Fibroblast of lung (primary cell): Measurements from ENCODE around the gene SDHB. TPM values are rescaled to one million over a fixed set of nuclear protein-coding genes. Genes with fewer than 3 reads are reported as not detected.

Experiments
- DNase-seq, 2 donors: peaks; one replicate each; pipeline versions ENCODE4 v3.0.0 to v3.0.0-alpha.2; 2010; ENCODE audit warnings: low read depth in 2 of 2
- H2AFZ ChIP-seq: 2 replicates; pipeline ENCODE4 v1.5.1; 2012; ENCODE audit warnings: low read length, control low read depth, inconsistent platforms
- H3K27ac ChIP-seq: 2 replicates; pipeline ENCODE4 v1.5.1; 2011; ENCODE audit warnings: low read length, control low read depth; ENCODE audit not compliant: insufficient read depth
- H3K27me3 ChIP-seq: 2 replicates; pipeline ENCODE4 v1.5.1; 2011; ENCODE audit warnings: mild to moderate bottlenecking, low read length; ENCODE audit not compliant: control insufficient read depth, insufficient read depth
- H3K36me3 ChIP-seq: 2 replicates; pipeline ENCODE4 v1.5.1; 2011; ENCODE audit warnings: low read length; ENCODE audit not compliant: control insufficient read depth, insufficient read depth
- H3K4me1 ChIP-seq: 2 replicates; pipeline ENCODE4 v1.5.1; 2011; ENCODE audit warnings: low read length; ENCODE audit not compliant: control insufficient read depth, insufficient read depth; ENCODE audit errors: extremely low read depth
- H3K4me2 ChIP-seq: 2 replicates; pipeline ENCODE4 v1.5.1; 2011; ENCODE audit warnings: low read length, control low read depth; ENCODE audit not compliant: insufficient read depth; ENCODE audit errors: extremely low read depth
- H3K4me3 ChIP-seq, 4 experiments: fragments of 200-600 bp in 1 of 4; sonication (generic) in 1 of 4; replicated peaks in 1 of 4; 2 replicates each; pipeline ENCODE4 v1.5.1; 2011 to 2016; ENCODE audit warnings: low read length in 4 of 4, low read depth in 3 of 4, mild to moderate bottlenecking in 3 of 4, control low read depth in 2 of 4, inconsistent platforms in 1 of 4, mixed read lengths in 1 of 4; ENCODE audit not compliant: insufficient read depth in 1 of 4; ENCODE audit errors: control extremely low read depth in 1 of 4
- H3K79me2 ChIP-seq: 2 replicates; pipeline ENCODE4 v1.5.1; 2012; ENCODE audit warnings: mild to moderate bottlenecking, low read length, inconsistent platforms; ENCODE audit not compliant: control insufficient read depth, insufficient read depth
- H3K9ac ChIP-seq: 2 replicates; pipeline ENCODE4 v1.5.1; 2011; ENCODE audit warnings: mild to moderate bottlenecking, low read length, control low read depth; ENCODE audit not compliant: insufficient read depth
- H3K9me3 ChIP-seq: 2 replicates; pipeline ENCODE4 v1.5.1; 2012; ENCODE audit warnings: low read depth, low read length; ENCODE audit not compliant: control insufficient read depth, insufficient read depth
- H4K20me1 ChIP-seq: 2 replicates; pipeline ENCODE4 v1.5.1; 2011; ENCODE audit warnings: low read length; ENCODE audit not compliant: control insufficient read depth, insufficient read depth; ENCODE audit errors: extremely low read depth
- CTCF ChIP-seq, 2 donors: IDR thresholded peaks in 1 of 2; conservative IDR thresholded peaks in 1 of 2; 1 replicate in 1 of 2; 2 replicates in 1 of 2; pipeline ENCODE4 v1.5.1; 2011 to 2012; ENCODE audit warnings: low read length in 2 of 2, control low read depth in 1 of 2, inconsistent platforms in 1 of 2, low read depth in 1 of 2, mild to moderate bottlenecking in 1 of 2
- EZH2 ChIP-seq: IDR thresholded peaks from 2 replicates; pipeline ENCODE4 v1.5.1; 2012; ENCODE audit warnings: low read length, control low read depth, mild to moderate bottlenecking; ENCODE audit errors: missing control alignments
- polyA plus RNA-seq, 2 donors: library from polyadenylated mRNA; depleted of rRNA in 1 of 2; stranded (reverse) in 1 of 2; unstranded in 1 of 2; fragments of >200 nt; gene quantifications; 2 replicates each; pipeline ENCODE4 v1.2.1, GENCODE V29; 2011 to 2012; ENCODE audit warnings: missing spikeins in 1 of 2
- total RNA-seq: library from RNA; depleted of rRNA; stranded (reverse); fragments of >200 nt; gene quantifications from 2 replicates; pipeline ENCODE4 v1.2.1, GENCODE V29; 2014

Gene SDHB
- total and polyA plus RNA-seq, 2 donors (not counting 1 experiment from before 2014, with no cell fraction given), result 136 to 170 TPM

GRCh38 chr1:16988210-16988609 lies 65.6 kb downstream of the SDHB start:
- Histone ChIP-seq H2AFZ (no peak overlapping the region), H4K20me1 (no peaks in the 10 kb centered on the region), H3K27ac (no peak overlapping the region)

GRCh38 chr1:16986962-16987361 lies 66.9 kb downstream of the SDHB start:
- Histone ChIP-seq H3K27me3 (no peaks in the 10 kb centered on the region), H3K4me3 (no peak overlapping the region), H3K4me1 (peaks cover 2% of the 10 kb centered on the region), H3K79me2 (no peaks in the 10 kb centered on the region), H2AFZ (no peak overlapping the region), H3K27ac (no peak overlapping the region), H4K20me1 (no peaks in the 10 kb centered on the region), H3K36me3 (peaks cover 6% of the 10 kb centered on the region), H3K9me3 (no peaks in the 10 kb centered on the region), H3K4me2 (no peak overlapping the region), H3K9ac (no peak overlapping the region)
- no peak for DNase-seq
- TF ChIP-seq EZH2 (no peak), CTCF (conservative IDR thresholded peaks at IDR 0.05 in 1 of 2, IDR thresholded peaks at IDR 0.05 in 1 of 2; ENCODE audit: low read depth in 1 of 2, low read length in 2 of 2) (peak; percentile 24 to 28)

More at GRCh38 chr1:16988210-16988609, 65.6 kb downstream of the SDHB start:
- Histone ChIP-seq H3K27me3 (no peaks in the 10 kb centered on the region), H3K9me3 (no peaks in the 10 kb centered on the region), H3K79me2 (no peaks in the 10 kb centered on the region), H3K36me3 (peaks cover 6% of the 10 kb centered on the region), H3K4me1 (peaks cover 2% of the 10 kb centered on the region), H3K4me2 (no peak overlapping the region), H3K9ac (no peak overlapping the region), H3K4me3 (no peak overlapping the region)
- TF ChIP-seq EZH2 (no peak), CTCF (conservative IDR thresholded peaks at IDR 0.05 in 1 of 2, IDR thresholded peaks at IDR 0.05 in 1 of 2; ENCODE audit: low read depth in 1 of 2, low read length in 2 of 2) (no peak)
- no peak for DNase-seq

- no peak overlapping the region for H3K4me2 ChIP-seq
- H3K9ac ChIP-seq, result no peak overlapping the region
- no peaks in the 10 kb centered on the region for H3K9me3 ChIP-seq
- no peaks in the 10 kb centered on the region for H3K79me2 ChIP-seq
- no peak overlapping the region for H3K27ac ChIP-seq
- DNase-seq, result no peak
- H4K20me1 ChIP-seq, result no peaks in the 10 kb centered on the region
- H3K27me3 ChIP-seq, result no peaks in the 10 kb centered on the region
- no peak overlapping the region for H2AFZ ChIP-seq
- H3K4me1 ChIP-seq, result peaks cover 2% of the 10 kb centered on the region
- H3K4me3 ChIP-seq, result no peak overlapping the region
- peaks cover 6% of the 10 kb centered on the region for H3K36me3 ChIP-seq
- TF ChIP-seq EZH2 (no peak), CTCF (conservative IDR thresholded peaks at IDR 0.05 in 1 of 2, IDR thresholded peaks at IDR 0.05 in 1 of 2; ENCODE audit: low read depth in 1 of 2, low read length in 2 of 2) (no peak)
These were observed 67.3 kb downstream of the SDHB start for GRCh38 chr1:16986560-16986959.
